Nephron (organoid): Measurements from ENCODE around the gene SMIM45.

Source experiments
- H3K27ac Mint-ChIP-seq, 3 experiments: 2 replicates each; pipeline ENCODE4 v1.8.0; 2020; ENCODE audit warnings: mixed read lengths in 3 of 3, mild to moderate bottlenecking in 2 of 3, moderate library complexity in 1 of 3
- H3K27me3 Mint-ChIP-seq: 2 replicates; pipeline ENCODE4 v1.8.0; 2021; ENCODE audit warnings: low read depth, mild to moderate bottlenecking, moderate library complexity, mixed read lengths
- H3K36me3 Mint-ChIP-seq: 2 replicates; pipeline ENCODE4 v1.8.0; 2020; ENCODE audit warnings: low read depth, mixed read lengths
- H3K4me1 Mint-ChIP-seq: 2 replicates; pipeline ENCODE4 v1.8.0; 2020; ENCODE audit warnings: mixed read lengths
- H3K4me3 Mint-ChIP-seq, 3 experiments: 2 replicates each; pipeline ENCODE4 v1.8.0; 2020; ENCODE audit warnings: mild to moderate bottlenecking in 3 of 3, mixed read lengths in 3 of 3, moderate library complexity in 2 of 3
- H3K9me3 Mint-ChIP-seq: 2 replicates; pipeline ENCODE4 v1.8.0; 2020; ENCODE audit warnings: mixed read lengths
- CTCF ChIP-seq, 3 experiments: fragments of 200-600 bp; sonication (generic); IDR thresholded peaks; one replicate each; pipeline ENCODE4 v1.5.0; 2021; ENCODE audit warnings: antibody characterized with exemption in 3 of 3; ENCODE audit not compliant: unreplicated experiment in 3 of 3

SMIM45 gene

GRCh38 chr22:41968601-41969000 is 16.7 kb downstream of the SMIM45 start:
- H3K4me3 Mint-ChIP-seq, result no peak overlapping the region
- no peak for TF ChIP-seq CTCF (IDR thresholded peaks at IDR 0.05; ENCODE audit: unreplicated experiment in 3 of 3)
- H3K36me3 Mint-ChIP-seq, result no peaks in the 10 kb centered on the region
- no peak overlapping the region for H3K27ac Mint-ChIP-seq
- H3K9me3 Mint-ChIP-seq, result no peaks in the 10 kb centered on the region
- peaks cover 29% of the 10 kb centered on the region for H3K27me3 Mint-ChIP-seq
- peaks cover 17% of the 10 kb centered on the region for H3K4me1 Mint-ChIP-seq

DNA sequence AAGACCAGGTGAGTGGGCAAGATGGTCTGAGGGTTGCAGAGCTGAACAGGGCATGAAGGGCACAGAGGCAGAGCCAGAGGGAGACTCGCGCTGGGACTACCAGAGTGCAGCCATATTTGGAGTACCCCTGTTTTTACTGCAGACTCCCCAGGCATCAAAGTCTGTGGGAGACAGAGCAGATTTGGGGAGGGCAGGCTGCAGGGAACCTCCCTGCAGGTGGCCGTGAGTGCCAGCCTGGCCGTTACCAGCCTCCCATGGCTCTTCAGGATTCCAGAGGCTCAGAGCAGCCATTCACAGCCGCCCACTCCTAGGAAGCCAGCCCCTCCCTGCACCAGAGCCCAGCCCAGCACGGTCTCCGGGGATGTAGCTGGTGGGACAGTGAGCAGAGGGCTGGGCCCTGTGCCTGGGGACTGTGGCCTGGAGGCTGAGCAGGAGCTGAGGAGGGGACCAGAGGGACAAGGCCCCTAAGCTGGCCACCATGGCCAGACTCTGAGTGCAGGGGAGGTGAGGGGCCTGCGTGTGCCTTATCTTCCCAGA is 17.2 kb downstream of the SMIM45 start, which contains the start of gene SEPTIN3:
SEPTIN3 (plus strand) TSS at position 334 of the 537 bp plus-strand sequence. CDS start 2,050 bp downstream, outside the sequence.
- no peak for TF ChIP-seq CTCF (IDR thresholded peaks at IDR 0.05; ENCODE audit: unreplicated experiment in 3 of 3)
- Mint-ChIP-seq H3K4me1 (peaks cover 11% of the 10 kb centered on the region), H3K9me3 (no peaks in the 10 kb centered on the region), H3K36me3 (no peaks in the 10 kb centered on the region), H3K27ac (no peak within 1 kb of the TSS), H3K27me3 (peaks cover 31% of the 10 kb centered on the region), H3K4me3 (no peak within 1 kb of the TSS)

DNA sequence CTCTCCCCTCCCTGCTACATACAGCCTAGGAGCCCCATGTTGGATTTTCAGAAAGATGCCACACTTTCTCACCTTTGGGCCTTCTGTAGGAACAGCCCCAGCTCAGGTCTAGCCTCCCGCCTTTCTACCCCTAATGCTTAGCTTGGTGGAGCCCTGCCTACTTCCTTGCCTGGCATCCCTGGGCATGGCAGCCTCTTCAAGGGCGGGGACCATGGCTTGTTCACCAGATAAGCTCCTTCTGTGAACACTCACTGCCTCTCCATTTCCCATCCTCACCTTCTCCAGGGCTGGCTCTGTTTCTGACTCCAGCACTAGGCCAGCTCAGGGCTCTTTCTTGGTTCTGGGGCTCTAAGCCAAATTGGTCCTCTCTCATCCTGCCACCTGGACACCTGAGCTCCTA is 18.7 kb downstream of the SMIM45 start:
- H3K36me3 Mint-ChIP-seq, result no peaks in the 10 kb centered on the region
- no peak overlapping the region for H3K4me3 Mint-ChIP-seq
- peaks cover 8% of the 10 kb centered on the region for H3K4me1 Mint-ChIP-seq
- H3K27ac Mint-ChIP-seq, result no peak overlapping the region
- peaks cover 45% of the 10 kb centered on the region for H3K27me3 Mint-ChIP-seq
- no peaks in the 10 kb centered on the region for H3K9me3 Mint-ChIP-seq
- TF ChIP-seq CTCF (IDR thresholded peaks at IDR 0.05; ENCODE audit: unreplicated experiment in 3 of 3), result no peak

DNA sequence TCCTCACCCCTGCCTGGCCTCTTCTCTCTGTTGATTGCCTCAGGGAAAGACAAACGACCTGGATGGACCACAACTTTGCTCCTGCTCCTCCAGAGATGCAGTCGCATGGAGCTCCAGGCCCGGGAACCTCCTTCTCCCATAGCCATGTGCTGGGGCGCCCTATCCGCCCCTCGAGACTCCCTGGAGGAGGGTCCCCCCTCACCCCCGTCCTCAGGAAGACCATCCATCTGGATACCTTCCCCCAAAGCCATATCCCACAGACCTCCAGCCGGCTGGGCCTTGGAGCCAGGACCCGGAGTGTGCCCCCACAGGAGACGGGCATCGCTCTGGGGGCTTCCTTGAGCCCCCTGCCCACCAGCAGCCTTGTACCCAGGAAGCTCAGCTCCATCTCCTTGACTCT is 19.5 kb downstream of the SMIM45 start:
- Mint-ChIP-seq H3K27me3 (peaks cover 53% of the 10 kb centered on the region), H3K36me3 (no peaks in the 10 kb centered on the region), H3K4me3 (no peak overlapping the region), H3K9me3 (no peaks in the 10 kb centered on the region), H3K4me1 (peaks cover 7% of the 10 kb centered on the region), H3K27ac (no peak overlapping the region)
- no peak for TF ChIP-seq CTCF (IDR thresholded peaks at IDR 0.05; ENCODE audit: unreplicated experiment in 3 of 3)

DNA sequence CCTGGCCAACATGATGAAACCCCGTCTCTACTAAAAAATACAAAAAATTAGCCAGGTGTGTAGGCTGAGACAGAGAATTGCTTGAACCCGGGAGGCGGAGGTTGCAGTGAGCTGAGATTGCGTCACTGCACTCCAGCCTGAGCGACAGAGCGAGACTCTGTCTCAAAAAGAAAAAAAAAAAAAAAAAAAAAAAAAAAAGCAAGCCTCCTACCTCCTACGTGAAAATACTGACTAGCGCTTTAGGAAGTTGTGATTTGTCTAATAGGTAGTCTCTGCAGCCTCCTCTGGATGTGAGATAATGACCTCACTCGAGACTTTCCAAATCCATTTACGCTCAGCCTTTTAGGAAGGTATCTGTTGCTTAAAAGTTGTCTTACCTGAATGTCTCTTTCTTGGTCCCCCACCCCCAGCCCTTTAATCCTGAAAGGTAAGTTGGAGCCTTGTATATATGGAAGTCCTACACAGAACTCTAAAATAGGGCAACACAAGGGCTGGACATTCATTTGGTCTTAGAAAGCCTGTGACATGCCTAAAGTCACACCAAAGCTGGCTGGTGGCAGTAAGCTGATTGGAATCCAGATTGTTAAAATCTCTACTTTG is 22.8 kb downstream of the SMIM45 start:
- Mint-ChIP-seq H3K9me3 (no peaks in the 10 kb centered on the region), H3K27me3 (peaks cover 69% of the 10 kb centered on the region), H3K36me3 (no peaks in the 10 kb centered on the region), H3K4me1 (no peaks in the 10 kb centered on the region), H3K4me3 (peak overlapping the region; percentile 64 to 76 (median 74)), H3K27ac (no peak overlapping the region)
- TF ChIP-seq CTCF (IDR thresholded peaks at IDR 0.05; ENCODE audit: unreplicated experiment in 3 of 3), result no peak
